Brain microvascular endothelial cell (primary cell): ENCODE measurements around the gene TBPL2.

ENCODE experiments used
- DNase-seq: peaks from one replicate; pipeline ENCODE4 v3.0.0-alpha.2; 2020
- H3K27ac ChIP-seq: fragments of 250-450 bp; sonication (Bioruptor Pico); 2 replicates; pipeline ENCODE4 v1.5.1; 2020; ENCODE audit warnings: mild to moderate bottlenecking, moderate library complexity
- H3K27me3 ChIP-seq: fragments of 250-450 bp; sonication (Bioruptor Pico); replicated peaks from 2 replicates; pipeline ENCODE4 v1.5.1; 2020; ENCODE audit warnings: mild to moderate bottlenecking
- H3K36me3 ChIP-seq: fragments of 250-450 bp; sonication (Bioruptor Pico); replicated peaks from 2 replicates; pipeline ENCODE4 v1.5.1; 2020; ENCODE audit warnings: mild to moderate bottlenecking
- H3K4me3 ChIP-seq: 2 replicates; pipeline ENCODE4 v1.5.1; 2011; ENCODE audit warnings: low read depth, mild to moderate bottlenecking, control low read depth, low read length, moderate library complexity
- CTCF ChIP-seq: IDR thresholded peaks from 2 replicates; pipeline ENCODE4 v1.5.1; 2011; ENCODE audit warnings: low read depth, mild to moderate bottlenecking, moderate library complexity, low read length, control low read depth, inconsistent platforms; ENCODE audit errors: missing control alignments
- in situ Hi-C: cut with HindIII; loops from 2 replicates; pipeline ENCODE4 v1.10.0; 2017; ENCODE audit warnings: low sequenced_read_pairs, low pct_ligation_motif_present

The TBPL2 gene

GRCh38 chr14:55449116-55449515 is 8.7 kb upstream of the TBPL2 start:
- H3K36me3 ChIP-seq: no peaks in the 10 kb centered on the region
- in situ Hi-C loops: loop anchor here (25.0 kb wide), 1 partner anchor 1038 kb away; no protein-coding TSS in a partner anchor
- TF ChIP-seq CTCF: no peak
- no peak overlapping the region for H3K27ac ChIP-seq
- no peak for DNase-seq
- H3K4me3 ChIP-seq: no peak overlapping the region
- H3K27me3 ChIP-seq: no peaks in the 10 kb centered on the region

DNA sequence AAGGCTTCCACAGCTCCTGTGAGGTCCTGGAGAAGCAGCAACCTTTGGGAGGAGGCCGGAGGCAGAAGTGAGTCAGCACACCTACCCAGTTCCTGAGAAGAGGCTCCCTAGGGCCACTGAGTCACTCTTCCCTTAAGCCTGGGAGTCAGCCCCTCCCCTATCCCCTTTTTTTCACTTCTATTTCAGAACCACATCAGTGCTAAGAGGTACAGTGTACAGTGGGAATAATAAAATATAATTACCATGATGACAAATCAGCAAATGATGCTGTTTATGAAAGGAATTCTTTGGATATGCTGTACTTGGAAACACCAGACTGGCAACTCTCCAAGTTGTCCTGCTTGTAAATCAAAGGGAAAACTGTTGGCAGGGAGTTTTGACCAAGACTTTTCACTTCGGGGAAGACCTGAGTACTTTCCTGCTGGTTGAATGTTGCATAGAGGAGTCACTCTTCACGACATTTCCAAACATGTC is 7.8 kb upstream of the TBPL2 start:
- peak overlapping the region; percentile 87 for H3K27ac ChIP-seq
- H3K4me3 ChIP-seq: no peak overlapping the region
- H3K36me3 ChIP-seq: no peaks in the 10 kb centered on the region
- TF ChIP-seq CTCF: no peak
- in situ Hi-C loops: loop anchor here (25.0 kb wide), 1 partner anchor 1039 kb away; no protein-coding TSS in a partner anchor
- H3K27me3 ChIP-seq: no peaks in the 10 kb centered on the region
- DNase-seq: peak; percentile 89

GRCh38 chr14:55446833-55447232 is 6.4 kb upstream of the TBPL2 start:
- no peaks in the 10 kb centered on the region for H3K36me3 ChIP-seq
- in situ Hi-C loops: loop anchor here (25.0 kb wide), 1 partner anchor 1040 kb away; no protein-coding TSS in a partner anchor

DNA sequence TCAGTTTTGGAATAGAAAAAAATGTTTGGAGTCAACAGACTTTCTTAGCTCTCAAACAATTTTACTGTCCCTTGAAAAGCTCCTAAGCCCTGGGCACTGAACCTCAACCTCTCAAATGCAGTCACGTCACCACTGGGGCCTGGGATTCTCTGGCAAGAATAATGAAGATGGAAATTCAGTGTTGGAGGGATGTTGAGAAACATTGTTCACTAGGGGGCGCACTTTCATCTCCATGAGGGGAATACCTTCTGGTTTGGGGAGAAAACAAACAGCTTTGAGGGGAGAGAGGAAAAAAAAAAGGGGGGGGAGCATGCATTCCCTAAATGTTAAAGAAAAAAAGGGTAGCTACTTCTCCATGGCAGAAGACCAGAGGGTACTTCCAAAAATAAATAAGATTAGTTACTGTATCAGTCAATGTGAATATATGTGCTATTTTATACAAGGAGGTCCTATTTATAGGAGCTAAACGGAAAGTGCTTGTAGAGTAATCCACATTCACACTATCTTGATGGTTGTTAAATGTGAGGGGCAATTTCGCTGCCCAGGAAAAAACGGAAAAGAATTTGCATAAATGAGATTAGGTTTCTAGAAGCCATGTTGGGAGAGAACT is 5.8 kb upstream of the TBPL2 start:
- no peaks in the 10 kb centered on the region for H3K27me3 ChIP-seq
- peak overlapping the region; percentile 87 for H3K27ac ChIP-seq
- peak; percentile 76 for DNase-seq
- H3K36me3 ChIP-seq: no peaks in the 10 kb centered on the region
- in situ Hi-C loops: loop anchor here (25.0 kb wide), 1 partner anchor 1041 kb away; no protein-coding TSS in a partner anchor
- H3K4me3 ChIP-seq: no peak overlapping the region
- TF ChIP-seq CTCF: peak; percentile 77

More at GRCh38 chr14:55446833-55447232, 6.4 kb upstream of the TBPL2 start:
- H3K27me3 ChIP-seq: no peaks in the 10 kb centered on the region
- TF ChIP-seq CTCF: no peak
- peak; percentile 86 for DNase-seq
- no peak overlapping the region for H3K4me3 ChIP-seq
- H3K27ac ChIP-seq: peak overlapping the region; percentile 87

- no peak for DNase-seq
- Histone ChIP-seq H3K36me3 (no peaks in the 10 kb centered on the region), H3K4me3 (no peak overlapping the region), H3K27me3 (no peaks in the 10 kb centered on the region), H3K27ac (no peak overlapping the region)
- no peak for TF ChIP-seq CTCF
- in situ Hi-C loops: loop anchor here (25.0 kb wide), 1 partner anchor 1046 kb away; no protein-coding TSS in a partner anchor
Measured at GRCh38 chr14:55441286-55441685, 870 bp upstream of the TBPL2 start.
